Central memory CD8-positive, alpha-beta T cell (primary cell): ENCODE results near the gene ADAMTS13.
"Not testable (repeated sequence)": the region's sequence is repeated elsewhere in the genome, so short reads cannot be mapped to it uniquely, and the experiment has no call there.

Experiments
- ATAC-seq: fragments of 150-1000 bp; cut with Tn5 transposase; replicated peaks from 2 replicates; pipeline ENCODE4 v1.10.0; 2022; ENCODE audit warnings: mild to moderate bottlenecking, moderate FRiP score, moderate number of reproducible peaks; ENCODE audit not compliant: poor library complexity, severe bottlenecking; ENCODE audit errors: extremely low read depth
- DNase-seq, 2 donors: peaks; one replicate each; pipeline ENCODE4 v3.0.0; 2021; ENCODE audit warnings: low spot score in 2 of 2
- H3K27ac Mint-ChIP-seq: one replicate; pipeline ENCODE4 v1.8.0; 2022; ENCODE audit warnings: low read depth, mild to moderate bottlenecking, moderate library complexity, mixed read lengths
- H3K27me3 Mint-ChIP-seq: one replicate; pipeline ENCODE4 v1.8.0; 2022; ENCODE audit warnings: mixed read lengths
- H3K36me3 Mint-ChIP-seq: one replicate; pipeline ENCODE4 v1.8.0; 2022; ENCODE audit warnings: mild to moderate bottlenecking, moderate library complexity, mixed read lengths; ENCODE audit not compliant: insufficient read depth
- H3K4me1 Mint-ChIP-seq: one replicate; pipeline ENCODE4 v1.8.0; 2022; ENCODE audit warnings: mixed read lengths
- H3K4me3 Mint-ChIP-seq: one replicate; pipeline ENCODE4 v1.8.0; 2022; ENCODE audit warnings: mild to moderate bottlenecking, moderate library complexity, mixed read lengths
- H3K9me3 Mint-ChIP-seq: one replicate; pipeline ENCODE4 v1.8.0; 2022; ENCODE audit warnings: mixed read lengths

Gene ADAMTS13

DNA sequence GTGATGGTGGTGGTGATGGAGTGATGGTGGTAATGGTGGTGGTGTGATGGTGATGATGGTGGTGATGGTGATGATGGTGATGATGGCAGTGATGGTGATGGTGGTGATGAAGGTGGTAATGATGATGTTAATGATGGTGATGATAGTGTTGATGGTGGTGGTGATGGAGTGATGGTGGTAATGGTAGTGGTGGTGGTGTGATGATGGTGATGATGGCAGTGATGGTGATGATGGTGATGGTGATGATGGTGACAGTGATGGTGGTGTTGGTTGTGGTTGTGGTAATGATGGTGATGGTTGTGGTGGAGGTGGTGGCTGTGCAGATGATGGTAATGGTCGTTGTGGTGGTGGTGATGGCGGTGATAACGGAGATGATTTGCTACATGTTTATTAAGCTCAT, 38.7 kb upstream of the ADAMTS13 start:
- no peak for DNase-seq
- Mint-ChIP-seq H3K9me3 (no peaks in the 10 kb centered on the region), H3K36me3 (no peaks in the 10 kb centered on the region), H3K27ac (no peak overlapping the region), H3K27me3 (no peaks in the 10 kb centered on the region), H3K4me1 (no peaks in the 10 kb centered on the region), H3K4me3 (no peak overlapping the region)
- no peak for ATAC-seq

DNA sequence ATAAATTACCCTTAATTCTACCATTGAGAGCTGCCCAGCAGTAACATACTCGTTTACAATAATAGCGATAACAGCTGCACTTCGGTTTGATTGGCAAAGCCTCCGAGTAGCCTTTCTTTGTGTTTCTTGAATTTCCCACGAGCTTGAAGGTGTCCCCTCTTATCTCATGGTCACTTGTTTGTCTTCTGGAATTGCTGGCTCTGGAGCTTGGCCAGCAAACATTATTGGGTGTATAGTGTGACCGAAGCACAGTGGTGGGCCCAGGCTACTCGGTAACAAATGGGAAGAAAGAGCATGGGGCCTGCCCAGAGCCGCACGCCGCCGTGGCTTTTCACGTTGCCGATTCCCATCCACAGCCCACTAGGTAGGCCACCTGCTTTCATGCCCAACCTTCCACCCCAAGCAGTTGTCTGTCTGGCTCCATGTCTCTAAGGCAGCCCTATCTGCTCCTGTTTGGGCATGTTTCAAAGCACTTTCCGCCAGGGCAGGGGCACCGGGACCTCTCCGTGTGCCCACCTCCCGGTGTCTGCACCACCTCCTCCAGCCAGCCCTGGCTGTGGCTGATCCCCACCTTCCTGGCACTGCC, 37.3 kb upstream of the ADAMTS13 start:
- H3K36me3 Mint-ChIP-seq: no peaks in the 10 kb centered on the region
- no peaks in the 10 kb centered on the region for H3K9me3 Mint-ChIP-seq
- H3K4me3 Mint-ChIP-seq: no peak overlapping the region
- no peak for ATAC-seq
- no peak for DNase-seq
- no peaks in the 10 kb centered on the region for H3K4me1 Mint-ChIP-seq
- peaks cover 5% of the 10 kb centered on the region for H3K27me3 Mint-ChIP-seq
- H3K27ac Mint-ChIP-seq: no peak overlapping the region

- no peaks in the 10 kb centered on the region for H3K9me3 Mint-ChIP-seq
- H3K27me3 Mint-ChIP-seq: peaks cover 12% of the 10 kb centered on the region
- H3K4me1 Mint-ChIP-seq: no peaks in the 10 kb centered on the region
- ATAC-seq: no peak
- H3K27ac Mint-ChIP-seq: no peak overlapping the region
- H3K36me3 Mint-ChIP-seq: no peaks in the 10 kb centered on the region
- no peak for DNase-seq
- no peak overlapping the region for H3K4me3 Mint-ChIP-seq
Measured at GRCh38 chr9:133385452-133385851, 36.7 kb upstream of the ADAMTS13 start.

GRCh38 chr9:133386338-133386737, 35.8 kb upstream of the ADAMTS13 start:
- H3K27me3 Mint-ChIP-seq: peaks cover 16% of the 10 kb centered on the region
- ATAC-seq: no peak
- no peak overlapping the region for H3K4me3 Mint-ChIP-seq
- H3K4me1 Mint-ChIP-seq: no peaks in the 10 kb centered on the region
- no peak for DNase-seq
- H3K36me3 Mint-ChIP-seq: no peaks in the 10 kb centered on the region
- H3K27ac Mint-ChIP-seq: no peak overlapping the region
- H3K9me3 Mint-ChIP-seq: no peaks in the 10 kb centered on the region

- no peak overlapping the region for H3K27ac Mint-ChIP-seq
- ATAC-seq: no peak
- no peaks in the 10 kb centered on the region for H3K36me3 Mint-ChIP-seq
- no peaks in the 10 kb centered on the region for H3K9me3 Mint-ChIP-seq
- H3K4me1 Mint-ChIP-seq: no peaks in the 10 kb centered on the region
- no peak overlapping the region for H3K4me3 Mint-ChIP-seq
- H3K27me3 Mint-ChIP-seq: peaks cover 16% of the 10 kb centered on the region
- DNase-seq: no peak
Measured at GRCh38 chr9:133387680-133388079, 34.5 kb upstream of the ADAMTS13 start.

GRCh38 chr9:133389025-133389557, 33.1 kb upstream of the ADAMTS13 start:
- H3K36me3 Mint-ChIP-seq: no peaks in the 10 kb centered on the region
- ATAC-seq: no peak
- peaks cover 16% of the 10 kb centered on the region for H3K27me3 Mint-ChIP-seq
- H3K4me1 Mint-ChIP-seq: no peaks in the 10 kb centered on the region
- no peak overlapping the region for H3K27ac Mint-ChIP-seq
- no peak for DNase-seq
- H3K9me3 Mint-ChIP-seq: no peaks in the 10 kb centered on the region
- H3K4me3 Mint-ChIP-seq: no peak overlapping the region

DNA sequence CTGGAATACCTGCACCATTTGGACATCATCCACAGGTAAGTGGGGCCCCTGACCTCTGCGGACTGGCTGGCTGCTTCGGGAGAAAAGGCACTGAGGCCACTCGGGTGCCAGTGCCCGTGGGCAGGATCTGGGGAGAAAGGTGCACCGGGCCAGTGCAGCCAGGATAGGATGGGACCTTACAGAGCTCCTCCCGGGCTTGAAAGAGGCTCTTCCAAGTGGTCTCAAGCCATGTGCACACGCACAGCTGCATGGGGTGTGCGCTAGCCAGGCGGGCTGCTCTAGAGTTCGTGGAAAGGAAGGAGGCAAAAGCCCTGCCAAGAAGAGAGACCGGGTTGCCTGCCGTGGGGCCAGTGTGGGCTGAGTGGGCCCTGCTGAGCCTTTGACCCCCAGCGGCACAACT, 32.6 kb upstream of the ADAMTS13 start:
- Mint-ChIP-seq H3K9me3 (no peaks in the 10 kb centered on the region), H3K4me3 (no peak overlapping the region), H3K27me3 (peaks cover 19% of the 10 kb centered on the region), H3K36me3 (no peaks in the 10 kb centered on the region), H3K27ac (peak overlapping the region; percentile 48), H3K4me1 (no peaks in the 10 kb centered on the region)
- DNase-seq (no peak), ATAC-seq (no peak)

- Mint-ChIP-seq H3K9me3 (no peaks in the 10 kb centered on the region), H3K27me3 (peaks cover 30% of the 10 kb centered on the region), H3K27ac (no peak overlapping the region), H3K4me3 (no peak overlapping the region), H3K4me1 (no peaks in the 10 kb centered on the region), H3K36me3 (no peaks in the 10 kb centered on the region)
- no peak for DNase-seq
- no peak for ATAC-seq
Measured at GRCh38 chr9:133390713-133391112, 31.5 kb upstream of the ADAMTS13 start.

GRCh38 chr9:133391449-133391848, 30.7 kb upstream of the ADAMTS13 start:
- H3K36me3 Mint-ChIP-seq, H3K27ac Mint-ChIP-seq, H3K9me3 Mint-ChIP-seq, H3K4me1 Mint-ChIP-seq, H3K4me3 Mint-ChIP-seq, ATAC-seq, DNase-seq: not testable (repeated sequence)
- peaks cover 30% of the 10 kb centered on the region for H3K27me3 Mint-ChIP-seq

DNA sequence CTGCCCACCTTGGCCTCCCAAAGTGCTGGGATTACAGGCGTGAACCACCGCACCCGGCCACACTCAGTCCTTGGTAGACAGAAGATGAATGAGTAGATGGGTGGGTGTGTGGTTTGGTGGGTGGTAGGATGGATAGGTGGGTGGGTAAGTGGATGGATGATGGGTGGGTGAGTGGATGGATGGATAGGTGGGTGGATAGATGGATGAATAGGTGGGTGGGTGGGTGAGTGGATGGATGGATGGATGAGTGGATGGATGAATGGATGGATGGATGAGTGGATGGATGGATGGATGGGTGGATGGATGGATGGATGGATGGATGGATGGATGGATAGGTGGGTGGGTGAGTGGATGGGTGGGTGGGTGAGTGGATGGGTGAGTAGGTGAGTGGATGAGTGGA, 29.9 kb upstream of the ADAMTS13 start:
- not testable (repeated sequence) for H3K4me3 Mint-ChIP-seq, H3K9me3 Mint-ChIP-seq, H3K27ac Mint-ChIP-seq, H3K36me3 Mint-ChIP-seq, ATAC-seq, H3K4me1 Mint-ChIP-seq, DNase-seq
- peaks cover 30% of the 10 kb centered on the region for H3K27me3 Mint-ChIP-seq

- Mint-ChIP-seq H3K27me3 (peaks cover 30% of the 10 kb centered on the region), H3K4me3 (no peak overlapping the region), H3K4me1 (no peaks in the 10 kb centered on the region), H3K36me3 (peaks cover 1% of the 10 kb centered on the region), H3K27ac (no peak overlapping the region), H3K9me3 (no peaks in the 10 kb centered on the region)
- DNase-seq (no peak), ATAC-seq (no peak)
Measured at GRCh38 chr9:133393399-133393798, 28.8 kb upstream of the ADAMTS13 start.

DNA sequence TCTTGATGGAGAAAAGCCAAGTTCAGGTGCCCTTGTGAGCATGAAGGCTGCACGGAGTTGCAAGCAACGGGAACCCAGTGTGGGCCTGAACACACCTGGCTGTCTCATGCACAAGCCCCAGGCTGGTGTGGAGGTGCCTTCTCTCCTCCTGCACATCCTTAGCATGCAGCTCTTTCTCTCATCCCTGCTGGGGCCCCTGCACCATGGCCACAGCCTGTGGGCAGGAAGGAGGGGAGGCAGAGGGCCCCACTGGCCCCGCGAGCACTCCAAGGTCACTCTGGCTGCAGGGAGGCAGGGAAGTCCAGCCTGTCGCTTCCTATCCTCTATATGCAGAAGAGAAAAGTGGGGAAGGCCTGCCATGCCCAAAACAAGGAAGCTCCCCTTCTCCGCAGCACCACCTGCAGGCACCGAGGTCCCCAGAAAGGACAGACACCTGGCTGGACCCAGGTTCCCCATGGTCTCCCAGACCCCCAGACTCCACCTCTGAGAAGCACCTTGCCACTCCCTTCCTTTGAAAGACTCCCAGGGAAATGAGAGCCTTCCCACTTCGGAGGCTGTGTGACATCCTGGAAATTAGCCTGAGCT, 27.4 kb upstream of the ADAMTS13 start:
- no peak for ATAC-seq
- Mint-ChIP-seq H3K4me1 (no peaks in the 10 kb centered on the region), H3K27ac (no peak overlapping the region), H3K9me3 (no peaks in the 10 kb centered on the region), H3K4me3 (no peak overlapping the region), H3K27me3 (peaks cover 25% of the 10 kb centered on the region), H3K36me3 (peaks cover 1% of the 10 kb centered on the region)
- DNase-seq: no peak

DNA sequence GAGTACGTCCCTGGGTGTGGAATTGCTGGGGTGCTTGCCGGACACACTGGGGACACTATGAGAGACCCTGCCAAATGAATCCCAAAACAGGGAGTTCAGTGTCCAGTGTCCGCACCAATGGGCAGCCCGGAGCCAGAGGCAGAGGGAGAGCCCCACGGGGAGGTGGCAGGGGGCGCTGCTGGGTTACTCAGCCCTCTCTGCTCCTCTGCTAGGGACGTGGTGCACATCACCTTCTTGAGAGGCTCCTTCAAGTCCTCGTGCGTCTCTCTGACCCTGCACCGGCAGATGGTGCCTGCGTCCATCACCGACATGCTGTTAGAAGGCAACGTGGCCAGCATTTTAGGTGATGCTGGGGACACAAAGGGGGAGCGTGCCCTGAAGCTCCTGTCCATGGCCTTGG, 25.2 kb upstream of the ADAMTS13 start:
- Mint-ChIP-seq H3K27me3 (peaks cover 14% of the 10 kb centered on the region), H3K27ac (no peak overlapping the region), H3K4me3 (no peak overlapping the region), H3K9me3 (no peaks in the 10 kb centered on the region), H3K36me3 (peaks cover 5% of the 10 kb centered on the region), H3K4me1 (no peaks in the 10 kb centered on the region)
- DNase-seq: no peak
- no peak for ATAC-seq
